Measurements from ENCODE around the gene NIM1K. TPM values are rescaled to one million over a fixed set of nuclear protein-coding genes. Genes with fewer than 3 reads are reported as not detected.
A peak's percentile ranks its signal among the peaks of the same experiment; 100 is the strongest.

Gene NIM1K
- total and polyA plus RNA-seq, 2 of the 13 experiments (the other 11 are each of a cell fraction or from before 2014, with no cell fraction given), result 0.04 TPM; not detected in 1

DNA sequence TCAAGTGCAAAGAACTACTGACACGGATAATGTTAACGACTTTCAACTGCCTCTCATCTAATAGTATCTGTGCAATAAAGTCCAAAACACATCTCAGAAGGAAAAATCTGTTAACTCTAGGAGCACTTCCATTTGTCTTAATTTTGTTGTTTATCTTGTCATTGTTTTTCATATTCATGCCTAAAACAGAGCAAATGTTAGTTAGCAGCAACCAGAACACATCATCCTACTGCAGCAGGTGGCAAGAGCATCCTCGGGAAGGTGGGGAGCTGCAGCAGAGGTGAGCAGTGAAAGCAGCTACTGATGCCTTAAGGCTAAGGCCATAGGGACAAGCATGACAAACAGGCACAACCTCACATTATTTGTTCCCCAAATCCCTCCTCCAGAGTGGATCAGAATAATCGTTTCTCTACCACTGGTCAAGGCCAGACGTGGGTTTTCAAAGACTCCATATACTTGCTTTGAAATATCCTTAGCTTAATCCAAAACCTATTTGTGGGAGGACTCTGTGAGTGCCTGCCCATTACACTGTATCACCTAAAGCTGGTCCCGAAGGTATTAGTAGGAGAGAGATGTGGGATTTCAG lies 120.1 kb downstream of the NIM1K start (continued):
- TF ChIP-seq IKZF4 (CRISPR knock-in tag; IDR thresholded peaks at IDR 0.05; ENCODE audit: borderline replicate concordance, low read depth, not compliant biosample characterization) (no peak), SIN3B (IDR thresholded peaks at IDR 0.05; ENCODE audit: low read length) (no peak), KDM5A (IDR thresholded peaks at IDR 0.05; ENCODE audit: borderline replicate concordance, low read length) (no peak), ZNF263 (CRISPR knock-in tag; IDR thresholded peaks at IDR 0.05) (0 out of 2 replicates have a peak, but pooled peaks have one; percentile 17), ZNF563 (CRISPR knock-in tag; IDR thresholded peaks at IDR 0.05) (no peak), ZNF746 (CRISPR knock-in tag; IDR thresholded peaks at IDR 0.05) (no peak), U2AF2 (IDR thresholded peaks at IDR 0.05; ENCODE audit: low read depth, low read length) (no peak), PAF1 (CRISPR knock-in tag; IDR thresholded peaks at IDR 0.05) (peak; percentile 21; the same call in 1 of the 2 replicates), ZNF234 (CRISPR knock-in tag; conservative IDR thresholded peaks at IDR 0.05) (no peak), HNRNPL (IDR thresholded peaks at IDR 0.05; ENCODE audit: low read depth, low read length) (no peak), RARG (CRISPR knock-in tag; IDR thresholded peaks at IDR 0.05; ENCODE audit: low read depth) (no peak), ZSCAN21 (CRISPR knock-in tag; IDR thresholded peaks at IDR 0.05; ENCODE audit: borderline replicate concordance) (no peak), POLR2A (IDR thresholded peaks at IDR 0.05; ENCODE audit: insufficient read depth in 1 of 2, low read depth in 2 of 2, low read length in 2 of 2) (0 out of 4 replicates have a peak, but pooled peaks of 1 of the 2 experiments have one; percentile 31), ZNF362 (CRISPR knock-in tag; IDR thresholded peaks at IDR 0.05; ENCODE audit: borderline replicate concordance) (no peak), XRCC5 (optimal IDR thresholded peaks at IDR 0.05; ENCODE audit: low read length) (no peak), EEA1 (CRISPR knock-in tag; IDR thresholded peaks at IDR 0.05; ENCODE audit: borderline replicate concordance) (no peak), ZNF326 (CRISPR knock-in tag; IDR thresholded peaks at IDR 0.05; ENCODE audit: borderline replicate concordance) (no peak), CEBPG (CRISPR knock-in tag; IDR thresholded peaks at IDR 0.05) (no peak), XBP1 (CRISPR knock-in tag; IDR thresholded peaks at IDR 0.05) (0 out of 2 replicates have a peak, but pooled peaks have one; percentile 23), ZC3H13 (CRISPR knock-in tag; IDR thresholded peaks at IDR 0.05) (no peak), ZNF639 (CRISPR knock-in tag; conservative IDR thresholded peaks at IDR 0.05) (no peak), HOXA5 (CRISPR knock-in tag; IDR thresholded peaks at IDR 0.05) (no peak), TFDP1 (CRISPR knock-in tag; IDR thresholded peaks at IDR 0.05; ENCODE audit: borderline replicate concordance) (no peak), SIN3A (IDR thresholded peaks at IDR 0.05; ENCODE audit: borderline replicate concordance, low read depth, low read length) (0 out of 2 replicates have a peak, but pooled peaks have one; percentile 45)
- TF ChIP-seq, protein P1, sequence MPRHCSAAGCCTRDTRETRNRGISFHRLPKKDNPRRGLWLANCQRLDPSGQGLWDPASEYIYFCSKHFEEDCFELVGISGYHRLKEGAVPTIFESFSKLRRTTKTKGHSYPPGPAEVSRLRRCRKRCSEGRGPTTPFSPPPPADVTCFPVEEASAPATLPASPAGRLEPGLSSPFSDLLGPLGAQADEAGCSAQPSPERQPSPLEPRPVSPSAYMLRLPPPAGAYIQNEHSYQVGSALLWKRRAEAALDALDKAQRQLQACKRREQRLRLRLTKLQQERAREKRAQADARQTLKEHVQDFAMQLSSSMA (CRISPR knock-in tag; IDR thresholded peaks at IDR 0.05), result 0 out of 2 replicates have a peak, but pooled peaks have one; percentile 26
- TF ChIP-seq, protein P2, sequence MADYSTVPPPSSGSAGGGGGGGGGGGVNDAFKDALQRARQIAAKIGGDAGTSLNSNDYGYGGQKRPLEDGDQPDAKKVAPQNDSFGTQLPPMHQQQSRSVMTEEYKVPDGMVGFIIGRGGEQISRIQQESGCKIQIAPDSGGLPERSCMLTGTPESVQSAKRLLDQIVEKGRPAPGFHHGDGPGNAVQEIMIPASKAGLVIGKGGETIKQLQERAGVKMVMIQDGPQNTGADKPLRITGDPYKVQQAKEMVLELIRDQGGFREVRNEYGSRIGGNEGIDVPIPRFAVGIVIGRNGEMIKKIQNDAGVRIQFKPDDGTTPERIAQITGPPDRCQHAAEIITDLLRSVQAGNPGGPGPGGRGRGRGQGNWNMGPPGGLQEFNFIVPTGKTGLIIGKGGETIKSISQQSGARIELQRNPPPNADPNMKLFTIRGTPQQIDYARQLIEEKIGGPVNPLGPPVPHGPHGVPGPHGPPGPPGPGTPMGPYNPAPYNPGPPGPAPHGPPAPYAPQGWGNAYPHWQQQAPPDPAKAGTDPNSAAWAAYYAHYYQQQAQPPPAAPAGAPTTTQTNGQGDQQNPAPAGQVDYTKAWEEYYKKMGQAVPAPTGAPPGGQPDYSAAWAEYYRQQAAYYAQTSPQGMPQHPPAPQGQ (CRISPR knock-in tag; IDR thresholded peaks at IDR 0.05; ENCODE audit: borderline replicate concordance), result no peak
